ENCODE measurements around the gene GPR3.
"Not testable (repeated sequence)": the region's sequence is repeated elsewhere in the genome, so short reads cannot be mapped to it uniquely, and the experiment has no call there.

Gene GPR3

GRCh38 chr1:27428316-27429028 is 36.0 kb downstream of the GPR3 start:
- no peak for DNase-seq

- no peak for DNase-seq
Measured at GRCh38 chr1:27429029-27429425, 36.6 kb downstream of the GPR3 start.

- DNase-seq = no peak
Measured at GRCh38 chr1:27430903-27431600, 38.6 kb downstream of the GPR3 start.

- no peak for DNase-seq
Measured at GRCh38 chr1:27431601-27431940, 39.1 kb downstream of the GPR3 start.

- not testable (repeated sequence) for DNase-seq
Measured at GRCh38 chr1:27432725-27433124, 40.3 kb downstream of the GPR3 start.

- DNase-seq = no peak
Measured at GRCh38 chr1:27433706-27434105, 41.3 kb downstream of the GPR3 start.

- DNase-seq = peak; percentile 95
Measured at GRCh38 chr1:27435566-27436203, 43.3 kb downstream of the GPR3 start.

- no peak for DNase-seq
Measured at GRCh38 chr1:27436204-27437159, 44.1 kb downstream of the GPR3 start.

GRCh38 chr1:27438621-27439061 is 46.2 kb downstream of the GPR3 start:
- DNase-seq = no peak

GRCh38 chr1:27439150-27439549 is 46.7 kb downstream of the GPR3 start:
- no peak for DNase-seq

GRCh38 chr1:27444632-27445031 is 52.2 kb downstream of the GPR3 start:
- no peak for DNase-seq
